Stimulated activated CD4-positive, alpha-beta T cell treated with anti-CD3 and anti-CD28 coated beads, Interleukin-1b, Interleukin-23, amount 100 ng/mL, for 24 hours (primary cell): ENCODE measurements around the gene TMEM89.
A peak's percentile ranks its signal among the peaks of the same experiment; 100 is the strongest.

Experiments
- DNase-seq, 4 experiments: peaks; one replicate each; pipeline ENCODE4 v3.0.0-alpha.2; 2020; ENCODE audit warnings: low read depth in 4 of 4, low spot score in 1 of 4

TMEM89 gene, protein sequence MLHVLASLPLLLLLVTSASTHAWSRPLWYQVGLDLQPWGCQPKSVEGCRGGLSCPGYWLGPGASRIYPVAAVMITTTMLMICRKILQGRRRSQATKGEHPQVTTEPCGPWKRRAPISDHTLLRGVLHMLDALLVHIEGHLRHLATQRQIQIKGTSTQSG

DNA sequence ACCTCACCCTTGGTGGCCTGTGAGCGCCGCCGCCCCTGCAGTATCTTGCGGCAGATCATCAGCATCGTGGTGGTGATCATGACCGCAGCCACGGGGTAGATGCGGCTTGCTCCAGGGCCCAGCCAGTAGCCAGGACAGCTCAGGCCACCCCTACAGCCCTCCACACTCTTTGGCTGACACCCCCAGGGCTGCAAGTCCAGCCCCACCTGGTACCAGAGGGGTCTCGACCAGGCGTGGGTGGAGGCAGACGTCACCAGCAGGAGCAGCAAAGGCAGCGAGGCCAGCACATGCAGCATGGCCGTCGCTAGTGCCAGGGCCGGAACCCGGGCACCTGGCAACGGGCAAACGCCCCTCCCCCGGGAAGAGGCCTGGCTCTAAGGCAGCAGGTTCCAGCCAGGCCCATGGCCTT, at the start of gene TMEM89:
Gene TMEM89 (minus strand): TSS at position 309 of the 409 bp plus-strand sequence. CDS start 13 bp downstream, at position 296.
- DNase-seq = no peak

DNA sequence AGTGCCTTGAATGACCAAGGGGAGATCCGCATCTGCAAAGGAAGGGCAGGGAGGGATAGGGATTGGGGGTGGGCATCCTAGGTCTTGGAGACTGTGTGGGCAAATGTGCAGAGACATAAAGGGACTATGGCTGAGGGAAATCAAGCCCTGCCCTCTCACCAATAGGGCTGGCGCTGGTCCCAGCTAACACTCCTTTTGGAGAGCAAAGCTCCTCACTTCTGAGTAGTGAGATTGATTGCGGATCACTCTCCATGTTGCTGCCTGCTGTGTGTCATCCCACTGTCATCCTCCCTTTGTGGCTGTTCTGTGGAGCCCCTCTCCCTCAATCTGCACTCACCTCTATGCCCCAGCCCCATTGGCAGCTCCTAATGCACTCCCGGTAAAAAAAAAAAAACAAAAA, 43.4 kb upstream of the TMEM89 start:
- DNase-seq = no peak

DNA sequence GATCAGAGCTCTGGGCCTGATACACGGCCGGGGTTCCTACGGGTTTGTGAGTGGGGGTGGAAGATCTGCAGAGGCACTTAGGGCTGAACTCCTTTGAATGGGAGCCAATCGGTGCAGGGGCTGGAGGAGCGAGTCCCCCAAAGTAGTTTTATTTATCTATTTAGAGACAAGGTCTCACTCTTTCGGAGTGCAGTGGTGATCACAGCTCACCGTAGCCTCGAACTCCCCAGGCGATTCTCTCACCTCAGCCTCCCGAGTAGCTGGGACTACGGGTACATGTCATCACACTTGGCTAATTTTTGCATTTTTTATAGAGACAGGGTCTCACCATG, 42.7 kb upstream of the TMEM89 start:
- DNase-seq = no peak

DNA sequence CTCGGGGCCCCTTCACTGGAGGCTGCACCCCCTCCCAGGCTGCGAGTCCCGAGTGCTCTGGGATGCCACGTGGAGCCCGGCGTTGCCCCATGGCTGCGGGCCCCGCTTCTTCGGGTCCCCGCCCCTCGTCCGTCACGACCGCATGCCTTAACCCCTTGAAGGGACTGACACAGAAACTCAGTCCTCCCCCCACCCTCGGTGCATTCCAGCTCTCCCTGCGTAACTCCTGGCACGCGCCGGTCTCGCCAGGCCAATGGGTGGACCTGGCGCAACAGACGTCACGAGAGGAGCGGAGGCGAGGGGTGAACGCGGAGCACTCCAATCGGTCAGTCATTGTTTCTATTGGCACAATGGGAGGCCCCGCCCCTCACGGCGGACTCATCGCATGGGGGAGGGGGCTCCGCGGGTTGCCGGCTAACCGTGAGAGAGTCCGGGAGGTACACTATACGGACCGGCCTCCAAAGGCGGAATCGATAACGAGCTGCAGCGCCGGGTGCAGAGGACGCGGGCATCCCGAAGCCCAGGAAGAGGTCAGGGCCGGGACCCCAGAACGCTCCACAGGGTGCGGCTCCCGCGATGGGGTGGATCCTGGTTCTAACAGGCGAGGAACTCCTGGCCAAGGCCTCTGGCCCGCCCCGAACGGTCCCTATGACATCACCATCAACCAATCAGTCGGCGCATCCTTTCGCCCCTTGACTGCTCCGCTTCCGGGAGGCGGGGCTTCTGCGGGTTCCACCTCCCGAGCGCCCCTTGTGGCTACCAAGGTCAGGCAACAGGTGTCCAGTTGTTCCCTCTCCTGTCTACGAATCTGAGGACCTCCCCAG, 42.1 kb upstream of the TMEM89 start:
- DNase-seq = peak; percentile 60 to 90 (median 67)

DNA sequence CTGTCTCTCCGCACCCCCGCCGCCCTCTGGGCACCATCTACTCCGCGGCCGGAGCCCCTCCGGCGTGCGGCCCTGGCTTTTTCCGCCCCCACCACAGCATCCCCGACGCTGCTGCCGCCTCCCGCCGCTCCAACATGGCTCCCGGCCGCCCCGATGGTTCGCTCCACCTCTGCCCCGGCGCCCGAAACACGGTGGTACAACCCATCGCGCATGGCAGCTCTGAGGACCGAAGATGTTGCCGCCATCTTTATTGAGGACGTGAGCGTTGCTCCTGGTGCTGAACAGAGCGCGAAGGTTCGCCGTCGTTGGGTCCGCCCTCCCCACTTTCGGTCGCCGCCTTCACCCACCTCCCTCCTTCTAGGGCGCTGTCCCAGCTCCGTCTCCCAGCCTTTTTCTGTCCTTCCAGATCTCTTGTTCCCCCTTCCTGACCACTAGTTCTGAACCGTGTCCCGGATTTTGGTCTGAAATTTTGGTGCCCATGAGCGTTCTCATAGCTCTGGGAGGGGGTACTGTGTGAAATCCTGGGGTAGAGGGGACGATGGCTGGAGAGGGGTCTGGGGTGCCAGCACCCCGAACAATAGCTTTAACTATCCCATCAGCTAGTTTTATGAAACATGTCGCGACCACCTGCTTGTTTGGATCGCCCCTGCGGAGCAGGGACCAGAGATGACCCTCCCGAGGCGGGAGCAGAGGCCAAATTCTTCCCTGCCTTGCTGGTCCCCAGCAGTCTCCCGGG, 41.4 kb upstream of the TMEM89 start, which contains the start of gene CELSR3:
Gene CELSR3 (minus strand): TSS at position 134 of the 736 bp plus-strand sequence. CDS start 252 bp downstream, outside the sequence.
- DNase-seq = peak in 1 of 4 experiments; percentile 47

DNA sequence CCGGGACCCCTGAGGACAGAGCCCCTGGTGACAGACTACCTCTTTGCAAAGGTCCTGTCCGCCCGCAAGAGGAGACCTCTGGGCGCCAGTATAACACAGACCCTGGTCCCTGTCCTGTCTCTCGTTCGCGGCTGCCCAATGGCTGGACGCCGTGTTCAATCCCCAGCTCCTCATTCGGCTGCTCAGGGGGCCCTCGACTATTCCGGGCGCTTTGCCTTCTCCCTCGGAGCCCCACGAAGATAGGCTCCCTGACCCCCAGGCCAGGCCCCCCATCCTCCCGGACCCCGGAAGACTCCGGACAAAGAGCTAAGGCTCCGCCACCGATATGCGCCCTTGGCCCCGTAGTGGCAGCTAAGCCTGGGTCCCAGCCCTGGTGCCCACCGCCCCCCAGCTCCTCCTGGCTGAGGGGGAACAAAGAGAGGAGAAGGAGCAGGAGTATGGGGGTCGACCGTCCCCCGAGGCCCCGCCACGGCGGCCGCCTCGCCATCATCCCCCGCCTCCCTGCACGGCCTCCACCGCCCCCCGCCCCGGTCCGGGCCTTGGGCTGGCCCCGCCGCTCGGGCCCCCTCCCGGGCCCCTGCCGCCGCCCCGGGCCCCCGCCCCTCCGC, 40.7 kb upstream of the TMEM89 start:
- no peak for DNase-seq

DNA sequence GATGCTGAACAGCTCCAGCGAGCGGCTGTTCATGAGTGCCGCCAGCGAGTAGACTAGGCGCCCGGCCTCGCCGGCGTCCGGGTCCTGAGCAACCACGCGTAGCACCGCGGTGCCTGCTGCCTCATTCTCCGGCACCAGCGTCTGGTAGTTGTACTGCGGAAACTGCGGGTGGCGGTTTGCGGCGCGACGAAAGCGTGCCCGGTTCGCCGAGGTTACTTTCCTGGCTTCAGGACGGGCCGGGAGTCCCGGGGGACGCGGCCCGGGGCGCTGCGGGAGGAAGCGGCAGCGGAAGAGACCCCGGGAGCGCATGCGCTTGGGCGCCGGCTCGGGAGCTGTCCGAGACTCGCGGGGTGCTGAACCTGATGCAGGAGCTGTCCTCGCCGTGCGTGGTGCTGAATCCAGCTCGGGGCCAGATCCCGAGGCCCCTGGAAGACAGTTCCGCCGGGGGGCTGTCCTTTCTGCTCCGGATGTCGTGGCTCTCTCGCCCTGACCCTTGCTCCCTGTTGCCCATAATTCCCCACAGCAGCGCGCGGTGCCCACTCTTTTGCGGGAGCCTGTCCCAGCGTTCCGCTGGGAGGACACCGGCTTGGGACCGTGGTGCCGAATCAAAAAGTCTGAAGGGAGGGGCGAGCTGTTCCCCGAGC, 40.1 kb upstream of the TMEM89 start:
- DNase-seq = peak; percentile 52 to 69 (median 60)

DNA sequence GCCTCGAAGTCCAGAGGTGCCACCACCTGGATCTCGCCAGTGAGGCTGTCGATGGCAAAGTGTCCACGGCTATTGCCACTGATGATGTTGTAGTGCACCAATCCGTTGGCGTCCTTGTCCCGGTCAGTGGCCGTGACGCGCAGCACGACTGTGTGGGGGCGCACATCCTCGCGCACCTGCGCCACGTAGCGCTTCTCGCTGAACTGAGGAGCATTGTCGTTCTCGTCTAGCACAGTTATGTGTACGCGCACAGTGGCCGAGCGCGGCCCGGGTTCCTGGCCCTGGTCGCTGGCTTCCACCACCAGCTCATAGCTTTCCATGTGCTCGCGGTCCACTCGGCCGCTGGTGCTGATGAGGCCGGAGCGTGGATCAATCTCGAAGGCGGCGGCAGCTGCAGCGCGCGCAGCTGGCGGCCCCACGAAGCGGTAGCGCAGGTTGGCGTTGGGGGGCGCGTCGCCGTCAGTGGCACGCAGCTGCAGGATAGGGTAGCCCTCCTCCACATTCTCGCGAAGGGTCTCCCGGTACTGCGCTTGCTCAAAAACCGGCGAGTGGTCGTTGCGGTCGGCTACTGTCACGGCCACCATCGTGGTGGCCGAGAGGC, 39.3 kb upstream of the TMEM89 start:
- no peak for DNase-seq

DNA sequence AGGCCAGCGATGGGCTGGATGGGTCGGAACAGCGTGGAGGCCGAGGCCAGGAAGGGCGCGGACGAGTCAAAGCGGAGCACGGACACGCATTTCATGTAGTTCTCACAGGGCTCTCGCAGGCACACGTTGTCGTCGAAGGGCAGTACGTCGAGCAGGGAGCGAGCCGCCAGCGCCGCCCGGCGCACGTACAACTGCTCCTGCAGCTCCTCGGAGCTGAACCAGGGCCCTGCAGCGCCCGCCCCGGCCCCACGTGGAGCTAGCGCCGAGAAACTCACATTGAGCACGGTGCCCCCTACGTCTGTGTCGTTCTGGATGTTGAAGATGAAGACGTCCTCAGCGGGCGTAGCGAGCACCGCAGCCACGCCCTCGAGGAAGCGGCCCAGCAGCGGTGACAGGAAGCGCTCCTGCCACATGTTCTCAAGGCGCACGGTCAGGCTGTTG, 35.3 kb upstream of the TMEM89 start:
- DNase-seq = peak in 1 of 4 experiments; percentile 21

DNA sequence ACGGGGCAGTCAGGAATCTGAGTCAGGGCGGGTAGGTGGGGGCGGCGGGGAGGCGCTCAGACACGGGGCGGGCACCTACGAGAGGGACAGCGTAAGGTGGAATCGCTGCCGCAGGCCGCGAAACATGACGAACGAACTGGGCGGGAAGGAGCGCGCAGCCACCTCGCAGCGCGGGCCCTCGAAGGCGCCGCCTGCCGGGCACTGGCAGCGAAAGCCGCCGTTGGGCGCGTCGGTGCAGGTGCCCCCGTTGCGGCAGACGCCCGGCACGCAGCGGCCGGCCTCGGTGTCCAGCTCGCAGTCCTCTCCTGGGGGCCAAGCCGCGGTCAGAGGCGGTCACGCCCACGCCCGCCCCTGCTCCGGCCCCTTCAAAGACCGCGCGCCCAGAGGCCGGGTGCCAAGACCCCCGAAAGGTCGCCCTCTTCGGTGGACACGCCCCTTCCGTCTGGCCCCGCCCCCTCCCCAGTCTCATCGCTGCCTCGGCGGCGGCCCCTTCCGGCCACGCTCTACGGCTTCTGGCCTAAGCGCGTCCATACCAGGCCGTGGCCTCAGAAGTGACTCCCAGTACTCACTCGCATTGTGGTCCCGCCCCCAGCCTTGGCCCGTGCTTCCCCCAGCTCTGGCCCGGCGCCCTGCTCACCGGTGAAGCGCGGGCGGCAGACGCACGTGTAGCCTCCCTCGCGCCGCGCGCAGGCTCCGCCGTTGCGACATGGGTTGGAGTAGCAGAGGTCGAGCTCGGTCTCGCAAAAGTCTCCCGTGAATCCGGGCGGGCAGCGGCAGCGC, 34.7 kb upstream of the TMEM89 start:
- DNase-seq = peak; percentile 53 to 78 (median 68)

DNA sequence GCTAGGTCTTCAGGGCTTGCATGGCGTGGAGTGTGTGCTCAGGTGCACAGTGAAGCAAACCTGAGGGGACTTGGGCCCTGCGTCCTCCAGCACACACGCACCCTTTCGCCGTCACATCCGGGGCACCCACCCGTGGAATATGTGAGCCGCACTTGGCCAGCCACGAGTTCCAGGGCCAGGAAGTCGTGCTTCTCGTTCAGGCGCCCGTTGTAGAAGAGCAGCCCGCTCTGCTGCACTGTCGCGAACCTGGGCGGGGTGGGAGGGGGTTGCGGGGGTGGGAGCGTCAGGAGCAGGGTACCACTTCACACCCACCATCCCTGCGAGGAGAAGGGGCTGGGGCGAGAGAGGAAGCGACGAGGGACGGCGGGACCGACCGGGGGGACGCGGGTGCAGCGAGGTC, 34.0 kb upstream of the TMEM89 start:
- DNase-seq = peak in 1 of 4 experiments; percentile 36

DNA sequence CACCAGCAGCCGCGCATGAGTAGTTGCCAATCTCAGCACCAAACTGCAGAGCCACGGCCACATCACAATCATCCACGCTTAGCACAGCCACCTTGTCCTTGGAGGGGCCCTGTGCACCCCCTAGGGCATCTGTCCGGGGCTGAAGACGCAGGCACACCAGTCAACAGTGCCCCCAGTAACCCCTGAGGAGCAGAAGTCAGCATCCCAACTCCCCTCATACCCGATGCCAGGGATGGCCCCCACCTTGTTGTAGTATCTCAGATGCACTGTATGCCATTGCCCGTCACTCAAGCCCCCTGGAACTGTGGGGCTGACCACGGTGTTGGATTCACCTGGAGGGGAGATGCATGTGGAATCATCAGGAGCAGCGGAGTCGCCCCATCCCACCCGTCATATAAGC, 33.5 kb upstream of the TMEM89 start:
- DNase-seq = no peak

DNA sequence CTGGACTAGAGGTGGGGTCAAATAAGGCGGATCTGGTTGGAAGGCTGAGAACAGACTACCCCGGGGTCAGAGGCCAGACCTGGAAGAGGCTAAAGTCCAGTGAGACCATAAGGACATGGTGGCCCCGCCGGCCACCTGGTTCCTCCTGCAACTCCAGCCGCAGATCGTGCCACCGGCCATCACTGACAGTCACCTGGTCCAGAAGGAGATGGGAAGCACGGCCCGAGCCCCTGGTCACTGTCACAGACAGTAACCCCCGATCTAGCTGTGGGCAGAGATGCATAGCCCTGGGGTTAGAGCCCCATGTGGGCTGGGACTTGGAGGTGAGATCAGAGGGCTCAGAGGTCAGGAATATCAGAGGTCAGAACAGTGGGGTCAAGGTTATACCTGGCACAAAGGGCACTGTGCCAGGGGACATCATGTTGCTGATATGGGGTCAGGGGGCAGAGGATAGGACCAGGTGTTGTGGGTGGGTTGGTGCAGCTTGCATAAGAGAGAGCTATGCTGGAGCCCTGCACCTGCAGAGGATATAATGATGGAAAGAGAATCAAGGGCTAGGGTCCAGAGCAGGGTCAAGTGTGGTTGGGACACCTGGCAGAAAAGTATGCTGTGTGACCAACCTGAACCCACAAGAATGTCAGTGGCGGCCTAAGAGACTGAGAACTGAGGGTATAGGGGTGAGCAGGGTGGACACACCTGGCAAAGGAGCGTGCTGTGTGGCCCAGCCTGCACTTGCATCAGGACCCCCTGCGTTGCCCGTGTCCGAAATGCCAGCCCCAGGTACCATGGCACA, 31.6 kb upstream of the TMEM89 start:
- DNase-seq = no peak

DNA sequence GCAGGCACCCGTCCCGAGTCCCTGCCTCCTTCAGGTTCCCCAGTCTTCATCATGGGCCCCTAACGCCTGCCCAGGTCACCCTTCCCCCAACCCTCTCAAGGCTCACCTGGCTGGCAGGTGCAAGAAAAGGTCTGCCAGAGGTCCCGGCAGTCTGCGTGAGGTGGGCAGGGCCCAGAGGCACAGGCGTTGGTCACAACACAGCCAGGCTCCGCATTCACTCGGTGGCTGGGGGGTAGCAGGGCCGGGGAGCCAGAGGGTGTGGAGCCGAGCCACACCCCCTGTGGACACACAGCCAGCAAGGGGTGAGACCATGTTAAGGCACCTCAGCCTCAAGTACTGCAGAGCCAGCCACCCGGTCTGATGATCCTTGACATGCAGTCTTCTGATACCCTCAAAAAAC, 30.2 kb upstream of the TMEM89 start:
- no peak for DNase-seq

DNA sequence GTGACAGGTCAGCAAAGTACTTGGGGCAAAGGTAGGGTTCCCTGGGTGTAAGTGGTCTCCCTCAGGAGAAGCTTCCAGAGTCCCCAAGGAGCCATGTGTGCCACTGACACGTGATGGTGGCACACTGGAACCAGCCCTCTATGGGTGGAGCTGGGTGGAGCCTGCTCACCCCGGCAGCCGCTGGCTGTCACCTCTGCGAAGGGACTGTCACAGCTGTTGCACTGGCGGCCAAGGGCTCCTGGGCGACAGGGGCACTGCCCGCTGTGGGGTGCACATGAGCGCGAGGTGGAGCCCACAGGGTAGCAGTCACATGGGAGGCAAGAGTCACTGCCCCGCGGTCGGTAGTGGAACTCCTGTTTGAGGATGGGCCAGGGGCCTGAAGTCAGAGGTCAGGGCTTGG, 29.2 kb upstream of the TMEM89 start:
- DNase-seq = no peak

DNA sequence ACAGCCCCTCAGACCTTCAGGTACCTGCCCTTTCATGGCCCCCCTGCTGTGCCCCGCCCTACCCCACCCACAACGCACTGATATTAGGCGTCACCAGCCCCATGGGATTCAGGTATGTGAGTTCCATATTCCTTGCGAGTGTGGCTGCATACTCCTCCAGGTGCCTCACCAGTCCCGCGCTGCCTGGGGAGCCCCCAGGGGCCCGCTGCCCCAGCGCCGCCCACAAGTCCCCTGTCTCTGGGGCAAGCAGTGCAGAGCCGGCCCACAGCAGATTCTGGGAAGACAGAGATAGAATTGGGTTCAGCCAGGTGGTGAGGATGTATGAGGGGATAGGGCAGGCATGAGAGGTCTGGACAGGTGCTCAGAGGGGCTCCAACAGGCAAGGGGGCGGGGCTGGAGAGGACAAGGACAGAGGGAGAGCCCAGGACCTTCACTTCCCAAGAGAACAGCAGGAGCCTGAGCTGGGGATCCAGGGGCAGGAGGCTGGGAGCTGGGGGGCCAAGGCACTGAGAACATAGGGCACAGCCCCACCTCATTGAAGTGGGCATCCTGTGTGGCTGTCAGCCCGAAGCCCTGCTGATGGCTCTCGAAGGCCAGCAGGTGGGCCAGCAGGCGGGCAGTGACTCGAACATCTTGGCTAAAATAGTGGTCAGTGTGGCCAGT, 26.8 kb upstream of the TMEM89 start:
- no peak for DNase-seq

DNA sequence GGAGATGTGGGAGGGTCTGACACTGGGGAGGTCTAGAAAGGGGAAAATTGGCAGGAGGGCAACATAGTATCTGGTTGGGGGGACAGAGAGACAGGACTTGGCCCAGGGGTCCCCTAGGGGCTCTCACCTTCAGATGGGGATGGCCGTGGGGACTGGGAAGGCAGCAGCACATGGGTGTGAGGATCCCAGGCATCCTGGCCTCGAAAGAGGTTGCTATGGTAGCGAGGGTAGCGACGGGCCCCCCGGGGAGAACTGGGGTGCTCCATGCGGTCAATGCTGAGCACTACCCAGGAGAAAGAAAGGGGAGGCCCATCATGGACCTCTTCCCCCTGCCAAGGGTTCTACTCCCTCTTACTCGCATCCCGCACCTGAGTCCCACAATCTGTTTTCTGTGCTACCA, 26.1 kb upstream of the TMEM89 start:
- no peak for DNase-seq
